Activated CD4-positive, alpha-beta T cell treated with anti-CD3 and anti-CD28 coated beads, Interleukin-2, amount 50 U/mL, for 1 hour (primary cell): Measurements from ENCODE around the gene PAH.
"Not testable (repeated sequence)": the region's sequence is repeated elsewhere in the genome, so short reads cannot be mapped to it uniquely, and the experiment has no call there.

Experiments used
- DNase-seq: peaks from one replicate; pipeline ENCODE4 v3.0.0-alpha.2; 2020

PAH gene

DNA sequence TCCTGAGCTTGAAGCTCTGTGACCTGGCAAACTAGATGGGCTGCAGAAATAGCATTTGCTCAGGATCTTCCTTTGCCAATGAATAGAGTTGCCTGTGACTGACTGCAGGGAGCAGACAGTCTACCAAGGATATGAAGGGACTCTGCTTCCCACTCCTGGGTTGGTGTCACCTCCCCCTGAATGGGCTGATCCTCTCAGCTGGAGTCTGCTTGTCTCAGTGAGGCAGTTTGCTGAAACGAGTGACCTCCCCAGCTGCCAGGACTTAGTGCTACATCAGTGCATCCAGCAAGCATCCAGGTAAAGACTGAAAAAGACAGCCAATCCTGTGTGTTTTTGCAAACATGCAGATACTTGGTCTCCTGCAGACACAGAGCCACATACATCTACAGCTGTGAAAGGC lies 28.5 kb downstream of the PAH start:
- DNase-seq = no peak

DNA sequence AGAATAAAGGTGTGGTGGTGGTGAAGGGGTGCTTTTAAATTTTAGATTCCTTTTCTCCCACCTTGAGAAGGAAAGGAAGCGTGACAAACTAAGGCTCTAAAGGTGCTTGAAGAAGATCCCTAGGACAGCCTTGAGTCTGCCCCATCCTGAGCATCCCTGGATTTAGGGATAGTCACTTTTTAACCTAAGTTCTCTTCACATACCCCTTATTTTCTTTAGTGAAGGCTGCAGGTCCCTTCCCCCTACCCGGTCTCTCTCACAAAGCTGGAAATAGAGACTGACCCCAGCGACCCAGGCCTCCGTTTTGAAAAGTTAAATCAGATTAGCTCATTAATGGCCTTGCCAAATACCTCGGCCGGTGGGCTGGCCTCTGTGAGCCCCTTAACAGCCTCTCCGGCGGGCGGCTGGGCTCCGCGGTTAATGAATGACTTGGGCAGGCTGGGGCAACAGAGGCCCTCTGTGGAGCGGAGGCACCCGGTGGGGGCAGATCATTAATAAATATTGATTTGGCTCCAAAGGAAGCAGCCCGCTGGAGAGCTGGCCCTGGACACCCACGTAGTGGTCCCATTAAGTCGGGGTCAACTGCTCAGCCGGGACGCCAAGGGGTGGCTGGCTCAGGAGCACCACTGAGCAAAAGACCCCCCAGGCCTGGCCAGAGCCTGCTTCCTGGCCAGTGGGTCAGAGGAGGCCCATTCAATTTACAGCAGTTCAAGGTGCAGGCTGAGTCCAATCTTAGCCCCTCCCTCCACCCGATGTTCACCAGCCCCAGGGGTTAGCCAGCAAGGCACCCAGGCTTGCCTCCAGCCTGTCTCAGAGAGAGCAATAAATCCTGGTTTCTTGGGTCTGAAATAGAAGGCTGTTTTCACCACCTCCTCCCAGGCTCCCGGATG lies 31.8 kb downstream of the PAH start:
- no peak for DNase-seq

GRCh38 chr12:102883204-102883799 lies 33.7 kb downstream of the PAH start:
- DNase-seq = peak; percentile 24

DNA sequence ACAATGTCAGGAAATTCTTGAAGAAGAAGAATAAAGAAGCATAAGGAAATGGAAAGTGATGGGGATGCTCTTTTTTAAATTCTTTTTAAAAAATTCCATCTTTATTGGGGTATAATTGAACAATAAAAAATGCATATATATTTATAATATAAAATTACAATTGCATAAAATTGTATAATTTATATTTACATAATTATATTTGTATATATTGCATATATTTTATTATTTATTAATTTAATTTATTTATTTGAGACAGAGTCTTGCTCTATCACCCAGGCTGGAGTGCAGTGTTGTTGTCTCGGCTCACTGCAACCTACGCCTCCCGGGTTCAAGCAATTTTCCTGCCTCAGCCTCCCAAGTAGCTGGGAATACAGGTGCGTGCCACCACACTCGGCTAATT lies 36.3 kb downstream of the PAH start:
- no peak for DNase-seq

DNA sequence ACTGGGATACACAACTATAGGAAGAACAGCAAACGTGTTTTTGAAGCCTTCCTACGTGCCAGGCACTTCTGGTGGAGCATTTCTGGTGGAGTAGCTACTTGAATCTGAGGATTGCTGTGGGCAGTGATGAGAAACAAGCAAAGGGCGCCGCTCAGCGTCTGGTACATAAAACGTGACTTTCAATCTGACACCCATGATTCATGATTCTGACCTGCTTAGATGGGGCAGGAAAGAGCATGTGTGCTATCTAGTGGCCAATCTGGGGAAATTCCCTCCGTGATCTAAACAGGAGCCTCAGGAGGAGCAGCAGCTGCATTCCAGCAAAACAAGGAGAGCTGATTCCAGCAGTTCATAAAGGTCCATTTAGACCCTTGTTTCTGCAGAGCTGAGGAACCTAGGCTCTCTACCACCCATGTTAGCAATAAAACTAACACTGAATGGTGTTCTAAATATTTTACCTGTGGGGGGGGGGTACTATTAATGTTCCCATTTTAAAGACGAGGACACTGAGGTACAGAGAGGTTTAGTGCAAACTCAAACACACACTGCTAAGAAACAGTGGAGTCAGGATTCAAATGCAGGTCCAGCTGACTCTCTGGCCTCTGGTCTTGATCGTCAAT lies 37.8 kb downstream of the PAH start:
- no peak for DNase-seq

DNA sequence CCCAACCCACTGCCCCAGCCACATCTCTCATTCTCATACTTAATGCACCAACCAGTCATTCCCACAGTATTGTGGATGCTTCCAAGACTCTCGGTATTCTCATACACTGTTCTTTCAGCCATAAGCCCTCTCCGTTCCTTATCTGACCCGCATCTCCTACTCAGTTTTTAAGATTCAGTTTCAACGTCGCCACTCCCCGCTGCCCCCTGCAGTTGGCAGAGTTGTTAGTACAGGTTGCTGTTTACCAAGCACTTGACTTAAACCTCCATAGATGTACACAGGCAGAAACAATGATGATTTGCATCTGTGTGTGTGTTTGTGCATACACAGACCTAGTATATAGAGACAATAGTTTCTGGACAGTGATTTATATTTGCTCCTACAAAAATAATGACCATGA lies 40.2 kb downstream of the PAH start:
- DNase-seq = no peak

DNA sequence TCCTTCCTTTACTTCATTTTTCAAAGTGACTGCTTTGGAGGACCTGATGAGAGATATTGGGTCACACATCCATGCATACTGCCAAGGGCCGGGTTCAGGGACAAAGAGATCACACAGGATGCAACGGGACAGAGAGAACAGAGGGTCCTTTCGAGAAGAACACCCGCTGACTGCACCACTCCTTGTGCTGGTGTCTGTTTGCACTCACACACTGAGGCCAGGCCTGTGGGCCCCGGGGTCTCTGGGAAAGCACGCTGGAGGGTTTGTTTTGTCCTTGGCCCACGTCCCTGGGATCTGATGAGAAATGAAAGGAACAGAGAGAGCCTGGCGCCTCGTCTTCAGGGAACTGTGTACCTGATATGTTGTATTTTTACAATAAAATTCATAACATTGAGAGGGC lies 42.2 kb downstream of the PAH start:
- DNase-seq = no peak

GRCh38 chr12:102873077-102873476 lies 44.0 kb downstream of the PAH start:
- no peak for DNase-seq

DNA sequence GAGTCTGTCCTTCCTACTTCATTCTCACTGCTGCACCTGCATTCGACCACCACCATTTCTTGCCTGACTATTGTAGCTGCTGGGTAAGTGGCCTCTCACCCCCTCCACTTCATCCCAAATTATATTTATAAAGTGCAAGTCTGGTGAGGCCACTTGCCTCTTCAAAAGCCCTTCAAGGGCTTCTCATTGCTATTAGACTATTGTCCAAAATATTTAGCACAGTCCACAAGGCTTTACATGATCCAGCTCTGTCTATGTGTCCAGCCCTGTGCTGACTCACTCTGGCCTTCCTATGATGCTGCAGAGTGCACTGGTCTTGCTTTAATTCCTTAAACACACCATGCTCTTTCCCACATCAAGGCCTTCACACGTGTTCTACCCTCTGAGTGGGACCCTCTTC lies 46.0 kb downstream of the PAH start:
- DNase-seq = no peak

DNA sequence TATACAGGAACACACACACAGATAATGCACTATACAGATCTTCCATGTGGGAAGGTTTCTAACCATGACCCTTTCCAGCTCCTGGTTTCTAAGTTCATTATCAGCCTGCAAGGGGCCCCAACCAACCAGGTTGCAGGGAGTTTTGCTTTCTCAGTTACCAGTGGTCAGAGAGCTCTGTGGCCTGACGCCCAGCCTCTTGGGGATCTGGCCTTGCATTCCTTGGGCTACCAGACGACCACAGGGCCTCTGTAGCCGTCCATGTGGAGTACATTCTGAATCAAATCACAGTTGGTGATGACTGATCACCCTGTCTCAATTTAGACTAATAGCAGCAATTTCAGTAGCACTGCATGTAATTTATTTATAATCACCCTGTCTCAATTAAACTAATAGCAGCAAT lies 47.5 kb downstream of the PAH start:
- no peak for DNase-seq

GRCh38 chr12:102865821-102866615 lies 51.0 kb downstream of the PAH start:
- DNase-seq = no peak

DNA sequence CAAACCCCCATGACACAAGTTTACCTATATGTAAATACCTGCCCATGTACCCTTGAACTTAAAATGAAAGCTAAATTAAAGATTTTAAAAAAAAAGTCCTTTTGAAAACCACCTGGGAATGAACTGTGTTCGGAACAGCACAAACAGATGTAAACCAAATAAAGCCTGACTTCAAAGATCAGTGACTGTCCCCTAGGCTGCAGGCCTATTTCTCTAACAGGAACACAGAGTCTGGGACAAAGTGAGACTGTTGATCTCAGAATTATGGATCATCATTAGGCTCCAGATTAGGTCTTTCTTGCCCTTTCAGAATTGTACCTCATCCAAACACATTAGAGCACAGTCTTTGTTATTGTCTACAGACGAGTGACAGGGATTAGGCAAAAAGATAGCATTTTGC lies 54.6 kb downstream of the PAH start:
- DNase-seq = no peak

GRCh38 chr12:102851246-102851645 lies 65.8 kb downstream of the PAH start:
- no peak for DNase-seq

GRCh38 chr12:102849722-102850447 lies 67.2 kb downstream of the PAH start:
- no peak for DNase-seq

GRCh38 chr12:102848832-102849231 lies 68.2 kb downstream of the PAH start:
- DNase-seq = no peak

DNA sequence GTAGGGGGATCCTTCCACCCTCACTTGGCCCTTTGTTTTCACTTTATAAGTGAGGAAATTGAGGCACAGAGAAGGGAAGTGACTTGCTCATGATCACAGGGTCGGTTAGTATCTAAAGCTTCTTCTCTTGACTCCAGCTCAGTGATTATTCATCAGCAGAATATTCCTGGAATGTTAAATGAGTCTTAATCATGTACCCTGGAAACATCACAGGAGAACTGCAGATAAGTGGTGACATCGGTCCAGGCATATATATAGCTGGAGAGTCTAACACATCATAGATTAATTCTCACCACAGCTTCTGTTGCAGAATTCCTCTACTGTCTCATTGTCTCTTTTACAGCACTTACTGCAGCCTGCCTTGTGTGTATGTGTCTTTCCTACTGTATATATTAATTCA lies 69.9 kb downstream of the PAH start:
- DNase-seq = no peak

DNA sequence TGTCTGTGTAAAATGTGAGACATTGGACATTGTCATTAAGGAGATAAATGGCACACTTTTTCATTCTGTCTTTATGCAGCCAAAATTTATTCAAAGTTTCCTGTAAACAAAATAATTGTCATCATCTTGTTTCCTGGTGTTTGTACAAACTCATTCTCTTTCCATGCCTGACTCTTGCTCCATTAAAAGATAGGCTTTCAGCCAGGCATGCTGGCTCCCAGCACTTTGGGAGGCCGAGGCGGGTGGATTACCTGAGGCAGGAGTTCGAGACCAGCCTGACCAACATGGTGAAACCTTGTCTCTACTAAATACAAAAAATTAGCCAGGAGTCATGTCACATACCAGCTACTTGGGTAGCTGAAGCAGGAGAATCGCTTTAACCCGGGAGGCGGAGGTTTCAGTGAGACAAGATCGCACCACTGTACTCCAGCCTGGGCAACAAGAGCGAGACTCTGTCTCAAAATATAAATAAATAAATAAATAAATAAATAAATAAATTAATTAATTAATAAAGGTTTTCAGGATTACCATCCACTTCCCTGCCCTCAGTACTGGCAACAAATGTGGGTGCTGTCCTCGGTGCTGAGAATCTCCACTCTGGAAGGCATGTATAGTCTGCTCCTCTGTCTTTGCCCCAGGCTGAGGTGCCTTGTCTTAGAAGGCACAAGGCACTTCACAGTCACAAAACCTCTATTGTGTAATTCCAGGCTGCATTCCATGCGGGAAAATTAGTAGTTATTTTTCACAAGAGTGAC lies 83.2 kb downstream of the PAH start:
- no peak for DNase-seq

DNA sequence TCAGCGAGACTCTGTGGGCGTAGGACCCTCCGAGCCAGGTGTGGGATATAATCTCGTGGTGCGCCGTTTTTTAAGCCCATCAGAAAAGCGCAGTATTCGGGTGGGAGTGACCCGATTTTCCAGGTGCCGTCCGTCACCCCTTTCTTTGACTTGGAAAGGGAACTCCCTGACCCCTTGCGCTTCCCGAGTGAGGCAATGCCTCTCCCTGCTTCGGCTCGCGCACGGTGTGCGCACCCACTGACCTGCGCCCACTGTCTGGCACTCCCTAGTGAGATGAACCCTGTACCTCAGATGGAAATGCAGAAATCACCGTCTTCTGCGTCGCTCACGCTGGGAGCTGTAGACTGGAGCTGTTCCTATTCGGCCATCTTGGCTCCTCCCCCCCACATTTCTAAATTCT lies 84.2 kb downstream of the PAH start:
- DNase-seq = not testable (repeated sequence)

- DNase-seq = no peak
Observed at GRCh38 chr12:102824218-102824835, 92.7 kb downstream of the PAH start.

- no peak for DNase-seq
Observed at GRCh38 chr12:102821149-102821548, 95.9 kb downstream of the PAH start.

DNA sequence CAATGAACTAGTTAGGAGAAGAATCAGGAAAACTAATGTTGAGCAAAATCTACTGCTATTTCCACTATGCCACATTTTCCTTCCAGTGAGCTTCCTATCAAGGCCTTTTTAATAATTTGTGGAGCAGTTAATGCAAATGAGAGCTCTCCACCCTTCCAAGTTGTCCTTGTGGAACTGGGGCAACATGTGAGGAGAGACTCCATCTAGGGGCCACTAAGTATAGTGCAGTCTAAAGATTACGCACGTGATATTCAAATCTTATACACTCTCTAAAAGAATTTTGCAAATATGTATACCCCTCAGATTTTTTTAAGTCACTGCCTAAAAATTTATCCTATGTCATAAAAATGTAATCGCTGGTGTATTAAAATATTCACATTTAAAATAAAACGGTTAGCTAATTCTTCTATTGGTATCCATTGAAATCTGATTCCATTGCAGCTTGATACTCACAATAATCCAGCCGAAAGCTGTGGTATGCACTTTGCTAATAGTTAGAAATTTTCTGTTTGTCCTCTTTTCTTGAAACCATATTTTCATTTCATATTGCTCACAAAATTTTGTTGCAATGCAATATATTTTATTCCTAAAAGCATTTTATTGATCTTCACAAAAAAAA lies 100.1 kb downstream of the PAH start:
- DNase-seq = no peak
